Stimulated activated naive CD8-positive, alpha-beta T cell treated with anti-CD3 and anti-CD28 coated beads, Interleukin-15, Interleukin-2, amounts not matched to agents 100 U/mL and 50 U/mL, for 24 hours (primary cell): ENCODE results near the gene DIP2B.
"Not testable (repeated sequence)": the region's sequence is repeated elsewhere in the genome, so short reads cannot be mapped to it uniquely, and the experiment has no call there.

Experiments
- ATAC-seq: fragments of 150-1000 bp; cut with Tn5 transposase; one replicate; pipeline ENCODE4 v1.10.0; 2021
- DNase-seq: peaks from one replicate; pipeline ENCODE4 v3.0.0; 2021

Gene DIP2B

GRCh38 chr12:50677858-50678257 lies 173.1 kb downstream of the DIP2B start:
- ATAC-seq (no peak), DNase-seq (no peak)

- no peak for ATAC-seq
These were observed 174.0 kb downstream of the DIP2B start for GRCh38 chr12:50678650-50679365.

DNA sequence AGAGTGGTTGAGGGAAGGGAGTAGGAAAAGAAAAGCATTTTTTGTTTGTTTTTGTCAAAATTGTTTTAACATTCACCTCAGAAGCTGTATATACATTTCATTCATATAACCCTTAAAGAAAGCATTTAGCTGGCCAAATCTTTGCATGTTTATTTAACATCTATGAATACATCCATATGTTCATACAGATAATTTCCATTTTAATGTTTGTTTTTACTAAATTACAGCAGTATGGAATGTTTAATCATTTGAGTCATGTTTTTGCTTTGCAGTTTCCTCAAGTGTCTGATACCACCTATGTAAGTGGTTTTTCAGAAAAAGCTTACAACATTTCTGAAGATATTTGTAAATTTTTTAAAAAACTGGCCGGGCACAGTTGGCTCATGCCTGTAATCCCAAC lies 174.8 kb downstream of the DIP2B start:
- ATAC-seq (no peak), DNase-seq (no peak)

More at GRCh38 chr12:50678650-50679365, 174.0 kb downstream of the DIP2B start:
- DNase-seq, result no peak

DNA sequence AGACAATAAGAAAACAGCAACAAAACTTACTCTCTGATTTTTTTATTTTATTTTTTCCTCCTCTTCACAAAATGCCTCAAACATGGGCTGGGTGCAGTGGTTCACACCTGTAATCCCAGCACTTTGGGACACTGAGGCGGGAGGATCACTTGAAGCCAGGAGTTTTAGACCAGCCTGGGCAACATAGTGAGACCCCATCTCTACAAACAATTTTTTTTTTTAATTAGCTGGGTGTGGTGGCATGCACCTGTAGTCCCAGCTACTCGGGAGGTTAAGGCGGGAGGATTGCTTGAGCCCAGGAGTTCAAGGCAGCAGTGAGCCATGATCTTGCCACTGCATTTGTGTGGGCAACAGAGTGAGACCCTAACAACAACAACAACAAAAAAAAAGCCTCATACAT lies 176.3 kb downstream of the DIP2B start:
- not testable (repeated sequence) for DNase-seq, ATAC-seq

GRCh38 chr12:50685641-50686040 lies 180.9 kb downstream of the DIP2B start:
- DNase-seq (no peak), ATAC-seq (no peak)

- ATAC-seq, result no peak
- no peak for DNase-seq
These were observed 181.6 kb downstream of the DIP2B start for GRCh38 chr12:50686406-50686805.

DNA sequence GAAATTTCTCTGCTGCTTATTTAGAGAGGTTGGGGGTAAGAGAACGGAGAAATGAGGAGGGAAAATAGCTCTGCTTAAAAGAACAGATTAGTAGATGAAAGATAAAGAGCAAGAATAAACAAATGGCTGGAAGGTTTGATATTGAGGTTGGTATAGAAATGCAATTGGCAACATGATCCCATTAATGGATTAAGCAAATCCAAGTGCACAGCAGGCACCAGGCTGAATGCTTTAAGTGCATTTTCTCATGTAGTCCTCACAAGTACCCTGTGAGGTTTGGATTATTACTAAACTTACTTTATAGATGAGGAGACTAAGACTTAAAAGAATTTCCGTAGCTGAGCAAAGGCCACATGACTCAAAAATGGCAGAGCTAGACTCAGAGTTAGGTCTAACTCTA lies 182.2 kb downstream of the DIP2B start:
- ATAC-seq (no peak), DNase-seq (no peak)

GRCh38 chr12:50689437-50689836 lies 184.7 kb downstream of the DIP2B start:
- DNase-seq, result no peak

GRCh38 chr12:50690925-50691324 lies 186.1 kb downstream of the DIP2B start:
- no peak for ATAC-seq

More at GRCh38 chr12:50689437-50689836, 184.7 kb downstream of the DIP2B start:
- ATAC-seq, result no peak

DNA sequence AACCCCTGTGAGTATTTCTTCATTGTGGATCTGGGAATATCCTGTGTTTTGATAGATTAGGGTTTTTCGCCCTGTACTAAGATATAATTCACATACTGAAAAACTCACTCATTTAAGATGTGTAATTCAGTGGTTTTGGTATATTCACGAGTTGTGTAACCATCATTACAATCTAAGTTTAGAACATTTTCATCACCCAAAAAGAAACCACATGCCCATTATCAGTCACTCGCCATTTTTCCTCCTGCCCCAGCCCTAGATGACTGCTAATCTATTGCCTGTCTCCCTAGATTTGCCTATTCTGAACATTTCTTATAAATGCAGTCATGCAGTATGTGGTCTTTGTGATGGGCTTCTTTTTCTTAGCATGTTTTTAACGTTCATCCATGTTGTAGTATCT lies 191.2 kb downstream of the DIP2B start:
- no peak for DNase-seq

More at GRCh38 chr12:50690925-50691324, 186.1 kb downstream of the DIP2B start:
- DNase-seq, result no peak

GRCh38 chr12:50696931-50697330 lies 192.1 kb downstream of the DIP2B start:
- DNase-seq (no peak), ATAC-seq (no peak)

More for the DNA sequence above, 191.2 kb downstream of the DIP2B start:
- no peak for ATAC-seq

- no peak for ATAC-seq
- no peak for DNase-seq
These were observed 194.4 kb downstream of the DIP2B start for GRCh38 chr12:50699154-50699553.

DNA sequence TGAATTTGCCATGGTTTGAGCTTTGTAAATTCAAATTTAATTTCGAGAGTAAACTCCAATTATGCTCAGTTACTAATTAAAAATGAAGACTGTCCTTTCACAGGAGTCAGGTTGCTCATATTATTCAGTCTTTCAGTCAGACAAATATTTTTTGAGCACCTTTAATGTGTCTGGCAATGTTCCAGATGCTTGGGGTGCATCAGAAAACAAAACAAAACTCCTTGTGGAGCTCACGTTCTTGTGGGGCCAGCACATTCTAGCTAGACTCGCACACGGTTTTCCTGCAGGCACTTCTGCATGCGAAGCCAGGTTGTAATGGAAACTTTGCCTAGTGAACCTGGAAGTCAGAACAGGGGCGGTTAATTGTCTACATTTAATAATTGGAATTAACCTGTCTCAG lies 195.2 kb downstream of the DIP2B start:
- ATAC-seq (no peak), DNase-seq (no peak)

DNA sequence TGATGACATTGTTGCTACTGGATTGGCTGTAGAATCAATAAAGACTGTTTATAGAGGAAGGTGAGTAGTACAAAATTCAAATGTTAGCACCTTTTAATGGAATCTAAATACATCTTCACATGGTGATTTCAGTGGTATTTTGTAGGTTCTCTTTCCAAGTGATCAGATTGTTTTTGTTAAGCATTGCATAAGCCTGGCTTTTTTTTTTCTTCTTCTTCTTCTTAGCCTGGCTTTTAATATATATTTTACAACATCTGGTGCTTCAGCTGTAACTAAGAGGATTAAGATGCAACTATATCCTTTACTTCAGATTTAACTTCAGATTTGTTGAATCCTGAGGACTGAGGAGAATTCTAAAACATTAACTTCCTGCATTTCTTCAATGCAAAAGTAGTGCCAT lies 201.8 kb downstream of the DIP2B start:
- DNase-seq (no peak), ATAC-seq (no peak)

DNA sequence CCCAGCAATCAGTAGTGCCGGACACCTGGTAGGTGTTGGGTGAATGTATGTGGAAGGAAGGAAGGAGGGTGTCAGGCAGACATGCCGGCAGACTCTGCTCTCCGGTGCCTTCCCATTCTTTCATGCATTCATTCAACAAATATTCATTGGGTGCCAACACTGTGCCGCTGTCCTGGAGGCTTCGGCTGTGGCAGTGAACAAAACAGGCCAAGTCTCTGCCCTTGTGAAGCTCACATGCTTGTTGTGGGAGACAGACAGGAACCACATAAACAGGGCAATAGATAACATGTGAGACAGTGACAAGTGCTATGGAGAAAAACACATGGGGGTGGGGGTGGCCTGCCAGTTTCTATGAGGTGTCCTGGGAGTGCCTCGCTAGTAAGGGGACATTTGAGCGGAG lies 202.6 kb downstream of the DIP2B start:
- ATAC-seq (no peak), DNase-seq (no peak)

- ATAC-seq, result no peak
These were observed 203.8 kb downstream of the DIP2B start for GRCh38 chr12:50708631-50709030.

DNA sequence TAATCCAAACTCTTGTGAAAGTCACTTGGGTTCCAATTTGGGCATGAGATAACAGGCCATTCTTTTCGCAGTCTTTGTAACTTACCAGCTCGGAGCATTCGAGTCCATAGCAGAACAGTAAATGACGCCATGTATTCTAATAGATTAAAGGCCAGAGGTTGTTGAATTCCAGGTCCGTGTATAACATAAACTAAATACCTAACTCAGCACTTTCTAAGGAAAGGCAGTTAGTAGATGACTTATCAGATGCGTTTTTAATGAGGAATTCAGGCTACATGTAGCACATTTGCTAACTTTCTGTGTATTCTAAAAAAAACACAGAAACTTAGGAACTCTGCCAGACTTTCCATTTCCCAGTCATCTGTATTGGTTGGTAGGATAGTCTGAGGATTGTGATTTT lies 206.3 kb downstream of the DIP2B start:
- DNase-seq (no peak), ATAC-seq (no peak)

More at GRCh38 chr12:50708631-50709030, 203.8 kb downstream of the DIP2B start:
- no peak for DNase-seq

- DNase-seq (no peak), ATAC-seq (no peak)
These were observed 210.4 kb downstream of the DIP2B start for GRCh38 chr12:50715174-50715573.

- ATAC-seq (no peak), DNase-seq (no peak)
These were observed 214.0 kb downstream of the DIP2B start for GRCh38 chr12:50718760-50719159.

DNA sequence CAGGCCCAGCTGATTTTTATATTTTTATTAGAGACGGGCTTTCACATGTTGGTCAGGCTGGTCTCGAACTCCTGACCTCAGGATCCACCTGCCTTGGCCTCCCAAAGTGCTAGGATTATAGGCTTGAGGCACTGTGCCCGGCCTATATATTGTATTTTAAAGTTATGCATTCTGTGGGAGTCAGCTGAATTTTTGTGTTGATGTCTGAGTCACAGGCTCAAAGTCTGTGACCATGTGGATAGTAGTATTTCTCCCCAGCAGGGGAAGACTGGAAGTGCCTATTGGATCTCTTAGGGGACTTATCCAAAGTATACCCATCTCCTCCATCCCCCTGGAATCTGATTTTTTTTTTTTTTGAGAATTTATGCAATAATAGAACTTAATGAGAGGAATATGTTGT lies 215.3 kb downstream of the DIP2B start:
- DNase-seq (no peak), ATAC-seq (no peak)

DNA sequence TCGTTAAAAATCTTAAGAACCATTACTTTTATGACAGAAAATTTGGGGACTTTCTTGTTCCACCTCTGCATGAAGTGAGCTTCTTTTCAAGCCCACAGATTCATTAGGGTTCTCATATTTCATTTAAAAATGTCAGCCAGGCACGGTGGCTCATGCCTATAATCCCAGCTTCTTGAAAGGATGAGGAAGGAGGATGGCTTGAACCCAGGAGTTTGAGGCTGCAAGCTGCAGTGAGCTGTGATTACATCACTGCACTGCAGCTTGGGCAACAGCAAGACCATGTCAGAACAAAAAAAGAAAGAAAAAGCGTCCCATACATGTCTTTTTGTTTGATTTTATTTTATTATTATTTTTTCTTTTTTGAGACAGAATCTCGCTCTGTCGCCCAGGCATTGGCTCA lies 215.7 kb downstream of the DIP2B start:
- ATAC-seq (no peak), DNase-seq (no peak)

GRCh38 chr12:50723865-50724264 lies 219.1 kb downstream of the DIP2B start:
- DNase-seq (no peak), ATAC-seq (no peak)

GRCh38 chr12:50725011-50725942 lies 220.5 kb downstream of the DIP2B start:
- DNase-seq (no peak), ATAC-seq (no peak)
